GM15510 (cell line): ENCODE results near the gene UNC13D.

Experiments used
- POLR2A ChIP-seq: IDR thresholded peaks from 3 replicates; pipeline ENCODE4 v1.6.1; 2011; ENCODE audit warnings: borderline replicate concordance; ENCODE audit not compliant: insufficient read length; ENCODE audit errors: extremely low read depth

Gene UNC13D

GRCh38 chr17:75840799-75841164 is 3.4 kb downstream of the UNC13D start:
- TF ChIP-seq POLR2A, result no peak

- TF ChIP-seq POLR2A, result no peak
Observed at GRCh38 chr17:75839942-75840798, 4.0 kb downstream of the UNC13D start.

GRCh38 chr17:75838410-75838809 is 5.8 kb downstream of the UNC13D start:
- no peak for TF ChIP-seq POLR2A

- no peak for TF ChIP-seq POLR2A
Observed at GRCh38 chr17:75837899-75838298, 6.3 kb downstream of the UNC13D start.

GRCh38 chr17:75836605-75837004 is 7.6 kb downstream of the UNC13D start:
- TF ChIP-seq POLR2A, result no peak

- TF ChIP-seq POLR2A, result no peak
Observed at GRCh38 chr17:75835654-75835987, 8.6 kb downstream of the UNC13D start.

GRCh38 chr17:75834928-75835653 is 9.1 kb downstream of the UNC13D start:
- TF ChIP-seq POLR2A, result no peak

- TF ChIP-seq POLR2A, result no peak
Observed at GRCh38 chr17:75834279-75834920, 9.8 kb downstream of the UNC13D start.

GRCh38 chr17:75832652-75833400 is 11.4 kb downstream of the UNC13D start:
- no peak for TF ChIP-seq POLR2A

GRCh38 chr17:75832164-75832651 is 12.0 kb downstream of the UNC13D start:
- no peak for TF ChIP-seq POLR2A

GRCh38 chr17:75831032-75831571 is 13.1 kb downstream of the UNC13D start:
- TF ChIP-seq POLR2A, result no peak

- TF ChIP-seq POLR2A, result no peak
Observed at GRCh38 chr17:75830164-75831031, 13.8 kb downstream of the UNC13D start.

- no peak for TF ChIP-seq POLR2A
Observed at GRCh38 chr17:75829747-75830146, 14.5 kb downstream of the UNC13D start.
